Ureter (tissue), 1 donor: ENCODE results near the gene C16orf54. TPM values are rescaled to one million over a fixed set of nuclear protein-coding genes. Genes with fewer than 3 reads are reported as not detected.
A peak's percentile ranks its signal among the peaks of the same experiment; 100 is the strongest.
"Not testable (repeated sequence)": the region's sequence is repeated elsewhere in the genome, so short reads cannot be mapped to it uniquely, and the experiment has no call there.

Experiments used
- DNase-seq: peaks from one replicate; pipeline ENCODE4 v3.0.0-alpha.2; 2020; ENCODE audit warnings: low spot score
- total RNA-seq: library from RNA; stranded (reverse); gene quantifications from one replicate; pipeline ENCODE4 v1.2.4, GENCODE V29; 2023
- donor health status: DM: yes; HTN: yes; CAD: no.

C16orf54 gene
- 1.6 TPM for total RNA-seq

- peak; percentile 74 for DNase-seq
These were observed at the start of gene C16orf54 for GRCh38 chr16:29745853-29746345. Gene C16orf54, minus strand, starts transcription at chr16:29745990. Its CDS starts 1,039 bp downstream, at chr16:29744951.

DNA sequence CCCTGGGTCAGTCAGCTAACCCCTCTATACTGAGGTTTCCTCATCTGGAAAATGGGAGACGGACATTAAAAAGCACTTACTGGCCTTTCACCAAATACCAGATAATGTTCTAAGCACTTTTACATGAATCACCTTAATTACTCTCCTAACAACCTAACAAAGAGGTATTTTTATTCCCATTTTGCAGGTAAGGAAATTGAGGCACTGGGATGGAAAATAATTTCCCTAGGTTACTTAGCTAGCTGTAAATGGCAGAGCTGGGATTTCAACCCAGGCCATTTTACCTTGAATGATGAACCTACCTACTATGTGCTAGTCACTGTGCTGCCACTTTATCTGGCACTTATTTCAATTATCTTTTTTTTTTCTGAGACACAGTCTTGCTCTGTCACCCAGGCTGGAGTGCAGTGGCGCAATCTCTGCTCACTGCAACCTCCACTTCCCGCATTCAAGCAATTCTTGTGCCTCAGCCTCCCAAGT lies 48.5 kb upstream of the C16orf54 start:
- DNase-seq = no peak

GRCh38 chr16:29793153-29793552 lies 47.4 kb upstream of the C16orf54 start:
- not testable (repeated sequence) for DNase-seq

- DNase-seq = no peak
These were observed 46.3 kb upstream of the C16orf54 start for GRCh38 chr16:29791845-29792807.

GRCh38 chr16:29790949-29791844 lies 45.4 kb upstream of the C16orf54 start:
- no peak for DNase-seq

- peak; percentile 100 for DNase-seq
These were observed 44.6 kb upstream of the C16orf54 start, which contains the start of gene KIF22 for GRCh38 chr16:29790183-29790948. Gene KIF22, plus strand, starts transcription at chr16:29790751. Its CDS starts 9 bp downstream, at chr16:29790760.

DNA sequence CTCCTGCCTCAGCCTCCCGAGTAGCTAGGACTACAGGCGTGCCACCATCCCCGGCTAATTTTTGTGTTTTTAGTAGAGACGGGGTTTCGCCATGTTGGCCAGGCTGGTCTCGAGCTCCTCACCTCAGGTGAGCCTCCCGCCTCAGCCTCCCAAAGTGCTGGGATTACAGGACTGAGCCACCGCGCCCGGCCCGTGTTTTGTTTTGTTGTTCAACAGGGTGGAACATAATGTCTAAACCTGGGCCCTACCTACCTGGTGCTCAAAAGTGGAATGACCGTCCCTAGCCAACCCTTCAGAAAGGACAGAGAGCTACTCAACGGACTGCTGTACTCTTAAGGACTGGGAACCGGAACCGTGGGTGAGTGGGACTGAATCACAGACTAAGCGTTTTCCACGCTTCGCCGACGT lies 44.0 kb upstream of the C16orf54 start:
- DNase-seq = no peak

DNA sequence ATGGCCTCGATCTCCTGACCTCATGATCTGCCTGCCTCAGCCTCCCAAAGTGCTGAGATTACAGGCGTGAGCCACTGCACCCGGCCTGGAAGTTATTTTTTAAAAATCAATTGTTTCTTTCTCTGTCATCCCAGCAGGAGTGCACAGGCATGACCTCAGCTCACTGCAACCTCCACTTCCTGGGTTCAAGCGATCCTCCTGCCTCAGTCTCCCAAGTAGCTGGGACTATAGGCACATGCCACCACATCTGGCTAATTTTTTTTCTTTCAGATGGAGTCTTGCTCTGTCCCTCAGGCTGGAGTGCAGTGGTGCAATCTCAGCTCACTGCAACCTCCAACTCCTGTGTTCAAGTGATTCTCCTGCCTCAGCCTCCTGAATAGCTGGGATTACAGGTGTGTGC lies 41.4 kb upstream of the C16orf54 start:
- DNase-seq = not testable (repeated sequence)

GRCh38 chr16:29784901-29785500 lies 39.2 kb upstream of the C16orf54 start:
- peak; percentile 74 for DNase-seq

- no peak for DNase-seq
These were observed 38.4 kb upstream of the C16orf54 start for GRCh38 chr16:29784157-29784556.

DNA sequence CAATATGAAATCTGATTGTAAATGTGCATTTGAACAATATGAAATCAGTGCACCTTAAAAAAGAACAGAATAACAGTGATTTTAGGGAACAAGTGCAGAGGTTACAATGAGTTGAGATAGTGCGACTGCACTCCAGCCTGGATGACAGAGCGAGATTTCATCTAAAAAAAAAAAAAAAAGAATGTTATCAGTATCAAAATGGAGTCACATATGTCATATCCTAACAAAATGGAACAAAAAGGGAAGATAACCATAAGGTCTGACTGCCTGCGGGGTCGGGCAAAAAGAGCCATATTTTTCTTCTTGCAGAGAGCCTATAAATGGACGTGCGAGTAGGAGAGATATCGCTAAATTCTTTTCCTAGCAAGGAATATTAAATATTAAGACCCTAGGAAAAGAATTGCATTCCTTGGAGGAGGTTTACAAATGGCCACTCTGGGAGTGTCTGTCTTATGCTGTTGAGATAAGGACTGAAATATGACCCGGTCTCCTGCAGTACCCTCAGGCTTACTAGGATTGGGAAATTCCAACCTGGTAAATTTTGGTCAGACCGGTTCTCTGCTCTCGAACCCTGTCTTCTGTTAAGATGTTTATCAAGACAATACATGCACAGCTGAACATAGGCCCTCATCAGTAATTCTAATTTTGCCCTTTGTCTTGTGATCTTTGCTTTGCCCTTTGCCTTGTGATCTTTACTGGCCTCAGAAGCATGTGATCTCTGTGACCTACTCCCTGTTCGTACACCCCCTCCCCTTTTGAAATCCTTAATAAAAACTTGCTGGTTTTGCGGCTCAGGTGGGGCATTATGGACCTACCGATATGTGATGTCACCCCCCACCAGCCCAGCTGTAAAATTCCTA lies 37.5 kb upstream of the C16orf54 start:
- not testable (repeated sequence) for DNase-seq

DNA sequence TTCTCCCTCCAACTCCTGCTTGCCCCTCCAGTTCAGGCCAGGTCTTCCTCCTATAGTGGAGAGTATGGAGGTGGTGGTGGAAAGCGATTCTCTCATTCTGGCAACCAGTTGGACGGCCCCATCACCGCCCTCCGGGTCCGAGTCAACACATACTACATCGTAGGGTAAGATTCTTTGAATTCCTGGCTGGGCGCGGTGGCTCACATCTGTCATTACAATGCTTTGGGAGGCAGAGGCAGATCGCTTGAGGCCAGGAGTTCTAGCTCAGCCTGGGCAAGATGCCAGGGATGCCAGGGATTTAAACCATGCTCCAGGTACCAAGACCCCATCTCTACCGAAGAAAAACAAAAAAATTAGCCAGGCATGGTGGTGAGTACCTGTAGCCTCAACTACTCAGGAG lies 33.7 kb upstream of the C16orf54 start:
- no peak for DNase-seq

DNA sequence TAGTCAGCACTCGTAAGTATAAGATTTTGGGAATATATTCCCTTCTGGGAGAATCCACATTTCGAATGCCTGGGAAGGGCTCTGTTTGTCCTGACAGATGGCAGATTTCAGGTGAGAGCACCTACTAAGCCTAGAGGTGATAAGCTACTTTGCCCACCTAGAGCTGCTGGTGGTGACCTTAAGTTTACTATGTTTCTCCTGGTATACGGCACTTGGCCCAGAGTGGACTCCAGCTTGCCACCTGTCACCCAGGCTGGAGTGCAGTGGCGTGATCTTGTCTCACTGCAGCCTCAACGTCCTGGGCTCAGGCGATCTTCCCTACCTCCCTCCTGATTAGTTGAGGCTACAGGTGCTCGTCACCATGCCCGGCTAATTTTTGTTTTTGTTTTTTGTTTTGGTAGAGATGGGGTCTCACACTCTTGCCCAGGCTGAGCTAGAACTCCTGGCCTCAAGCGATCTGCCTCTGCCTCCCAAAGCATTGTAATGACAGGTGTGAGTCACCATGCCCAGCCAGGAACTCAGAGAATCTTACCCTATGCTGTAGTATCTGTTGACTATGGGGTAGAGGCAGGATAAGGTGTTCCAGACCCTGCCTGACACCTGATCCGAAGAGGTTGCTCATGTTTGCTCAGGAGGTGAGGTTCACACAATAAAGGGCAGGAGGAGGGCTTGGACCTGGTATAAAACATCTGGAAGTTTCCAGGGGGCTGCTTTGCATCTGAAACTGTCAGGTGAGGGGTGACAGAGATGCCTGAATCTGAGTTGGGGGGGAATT lies 32.0 kb upstream of the C16orf54 start, which contains the start of gene ZG16:
Gene ZG16 (plus strand): TSS at position 681 of the 775 bp plus-strand sequence. CDS start 1,011 bp downstream, outside the sequence.
- no peak for DNase-seq

DNA sequence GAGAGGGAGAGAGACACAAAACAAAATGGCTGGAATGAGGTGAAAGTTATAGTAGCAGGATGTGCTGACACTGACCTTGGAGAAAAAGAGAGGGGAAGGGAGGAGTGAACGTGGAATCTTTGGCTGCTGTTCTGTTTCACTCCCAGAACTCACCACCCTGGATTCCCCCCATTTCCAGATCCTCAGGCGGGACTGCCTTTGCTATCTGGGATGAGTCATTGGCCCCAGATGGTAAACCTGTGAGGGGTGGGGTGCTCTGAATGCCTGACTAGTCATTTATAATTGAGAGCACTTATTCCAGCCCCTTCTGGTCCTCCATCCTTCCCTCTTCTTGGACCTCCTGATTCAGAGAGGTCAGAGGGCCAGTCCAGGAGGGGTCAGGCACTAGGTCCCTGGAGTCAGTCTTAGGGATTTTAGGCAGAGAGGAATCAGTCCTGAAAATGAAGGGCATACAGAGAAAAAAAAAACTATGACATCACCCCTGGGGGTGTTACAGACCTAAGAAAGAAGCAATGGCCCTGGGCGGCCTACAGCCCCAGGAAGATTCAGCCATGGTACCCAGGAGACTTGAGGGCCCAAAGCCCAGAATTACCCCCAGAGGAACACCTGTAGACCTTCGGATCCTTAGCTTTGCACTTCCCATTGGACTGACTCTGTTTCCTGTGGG lies 30.1 kb upstream of the C16orf54 start:
- DNase-seq = no peak

DNA sequence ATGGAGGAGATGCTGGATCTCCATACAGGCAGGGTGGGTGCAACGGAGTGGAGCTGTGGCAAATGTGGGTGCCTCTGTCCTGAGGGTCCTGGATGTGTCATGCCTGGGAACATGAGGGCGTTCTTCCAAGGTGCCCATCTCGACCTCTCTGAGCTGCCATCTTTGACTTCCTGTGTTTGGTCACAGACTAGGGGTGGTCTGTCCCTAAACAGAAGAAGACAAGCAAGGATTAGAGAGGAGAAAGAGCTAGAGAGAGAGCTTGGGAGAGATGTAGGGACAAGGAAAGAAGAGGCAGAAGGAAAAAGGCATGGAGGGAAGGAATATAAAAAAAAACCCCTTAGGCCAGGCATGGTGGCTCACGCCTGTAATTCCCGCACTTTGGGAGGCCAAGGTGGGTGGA lies 28.9 kb upstream of the C16orf54 start:
- no peak for DNase-seq

DNA sequence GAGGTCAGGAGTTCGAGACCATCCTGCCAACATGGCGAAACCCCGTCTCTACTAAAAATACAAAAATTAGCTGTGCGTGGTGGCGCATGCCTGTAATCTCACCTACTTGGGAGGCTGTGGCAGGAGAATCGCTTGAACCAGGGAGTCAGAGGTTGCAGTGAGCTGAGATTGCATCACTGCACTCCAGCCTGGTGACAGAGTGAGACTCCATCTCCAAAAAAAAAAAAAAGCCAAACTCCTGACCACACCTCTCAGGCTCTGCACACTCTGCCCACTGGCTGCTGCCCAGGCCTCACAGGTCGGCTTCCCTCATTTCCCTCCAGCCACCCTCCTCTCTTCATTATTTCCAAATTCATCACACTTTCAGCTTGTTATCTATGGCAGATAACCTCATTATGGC lies 26.5 kb upstream of the C16orf54 start:
- not testable (repeated sequence) for DNase-seq

- no peak for DNase-seq
These were observed 24.6 kb upstream of the C16orf54 start for GRCh38 chr16:29770250-29770929.

DNA sequence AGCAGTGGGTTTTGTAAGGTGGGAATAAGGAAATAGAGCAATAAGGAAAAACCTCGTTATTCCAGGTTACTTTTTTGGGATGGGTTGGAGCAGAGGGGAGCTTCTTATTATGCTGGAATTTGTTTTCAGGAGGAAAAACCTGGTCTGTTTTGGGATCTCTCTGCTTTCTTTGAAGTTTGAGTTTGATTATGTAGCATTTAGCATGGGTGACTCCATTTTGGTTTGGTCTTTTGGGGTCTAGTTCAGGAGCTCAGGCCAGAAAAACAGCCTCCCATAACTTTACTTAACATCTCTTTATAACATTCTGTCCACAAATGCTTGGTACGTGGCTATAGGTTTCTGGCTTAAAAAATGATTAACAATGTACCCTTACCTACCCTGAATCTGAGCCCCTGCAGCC lies 23.7 kb upstream of the C16orf54 start:
- DNase-seq = no peak
